Peyer's patch (tissue), 4 donors: ENCODE measurements around the gene TMEM41A.

ENCODE experiments used
- POLR2A ChIP-seq, 2 donors: fragments of 450-650 bp; IDR thresholded peaks; one replicate each; pipeline ENCODE4 v1.5.1; 2017; ENCODE audit warnings: antibody characterized with exemption in 2 of 2, mild to moderate bottlenecking in 2 of 2, moderate library complexity in 2 of 2
- TF ChIP-seq, protein P1 (sequence below), 6 experiments: fragments of 450-650 bp in 4 of 6; fragments of 200-600 bp in 2 of 6; sonication (generic) in 1 of 6; IDR thresholded peaks; one replicate each; pipeline ENCODE4 v1.5.1; 2017 to 2019; ENCODE audit warnings: antibody characterized with exemption in 6 of 6, mild to moderate bottlenecking in 3 of 6, moderate library complexity in 1 of 6

DNA sequence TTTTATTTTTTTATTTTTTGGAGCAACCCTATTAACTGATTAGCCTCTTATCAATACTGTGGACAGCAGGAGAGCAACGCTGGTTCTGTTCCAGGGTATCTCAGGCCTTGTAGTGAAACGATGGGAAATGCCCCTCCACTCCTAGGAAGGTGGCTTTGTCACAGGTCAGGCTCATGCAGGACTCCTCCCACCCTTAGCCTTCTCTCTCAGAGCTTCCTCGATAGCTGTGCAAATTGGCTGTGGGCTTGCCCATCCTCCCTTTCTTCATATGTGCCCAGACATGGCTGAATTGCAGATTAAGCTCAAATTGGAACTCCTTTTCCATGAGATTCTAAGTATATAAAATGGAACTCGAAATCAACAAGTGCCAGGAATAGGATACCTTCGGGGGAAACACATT, 38.5 kb downstream of the TMEM41A start:
- TF ChIP-seq, protein P1, sequence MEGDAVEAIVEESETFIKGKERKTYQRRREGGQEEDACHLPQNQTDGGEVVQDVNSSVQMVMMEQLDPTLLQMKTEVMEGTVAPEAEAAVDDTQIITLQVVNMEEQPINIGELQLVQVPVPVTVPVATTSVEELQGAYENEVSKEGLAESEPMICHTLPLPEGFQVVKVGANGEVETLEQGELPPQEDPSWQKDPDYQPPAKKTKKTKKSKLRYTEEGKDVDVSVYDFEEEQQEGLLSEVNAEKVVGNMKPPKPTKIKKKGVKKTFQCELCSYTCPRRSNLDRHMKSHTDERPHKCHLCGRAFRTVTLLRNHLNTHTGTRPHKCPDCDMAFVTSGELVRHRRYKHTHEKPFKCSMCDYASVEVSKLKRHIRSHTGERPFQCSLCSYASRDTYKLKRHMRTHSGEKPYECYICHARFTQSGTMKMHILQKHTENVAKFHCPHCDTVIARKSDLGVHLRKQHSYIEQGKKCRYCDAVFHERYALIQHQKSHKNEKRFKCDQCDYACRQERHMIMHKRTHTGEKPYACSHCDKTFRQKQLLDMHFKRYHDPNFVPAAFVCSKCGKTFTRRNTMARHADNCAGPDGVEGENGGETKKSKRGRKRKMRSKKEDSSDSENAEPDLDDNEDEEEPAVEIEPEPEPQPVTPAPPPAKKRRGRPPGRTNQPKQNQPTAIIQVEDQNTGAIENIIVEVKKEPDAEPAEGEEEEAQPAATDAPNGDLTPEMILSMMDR (IDR thresholded peaks at IDR 0.05): no peak
- TF ChIP-seq POLR2A (IDR thresholded peaks at IDR 0.05): no peak
